HG02981 (cell line): ENCODE data around the gene SMIM35.

ENCODE experiments used
- ATAC-seq: cut with Tn5 transposase; IDR thresholded peaks from one replicate; pipeline ENCODE4 v1.9.1; 2021; ENCODE audit warnings: mild to moderate bottlenecking, moderate library complexity; ENCODE audit not compliant: unreplicated experiment

The SMIM35 gene

DNA sequence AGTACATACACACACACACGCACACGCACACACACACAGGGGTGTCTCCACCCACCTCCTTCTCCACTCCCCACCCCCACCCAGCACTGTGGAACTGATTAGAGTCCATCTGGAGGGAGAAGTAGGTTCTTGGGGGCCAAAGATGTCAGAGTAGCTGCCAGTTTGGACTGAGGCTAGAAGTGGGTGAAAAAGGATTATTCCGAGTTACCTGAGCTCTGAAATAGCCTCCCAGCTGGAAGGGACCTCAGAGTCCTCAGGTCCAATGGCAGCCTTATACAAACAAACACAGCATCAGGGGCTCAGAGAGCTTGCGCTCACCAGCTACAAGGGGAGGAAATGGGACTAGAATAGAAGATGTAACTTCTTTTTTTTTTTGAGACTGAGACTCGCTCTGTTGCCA is 79.7 kb downstream of the SMIM35 start:
- ATAC-seq = no peak

- ATAC-seq = no peak
Observed at GRCh38 chr11:118006153-118006534, 80.6 kb downstream of the SMIM35 start.

DNA sequence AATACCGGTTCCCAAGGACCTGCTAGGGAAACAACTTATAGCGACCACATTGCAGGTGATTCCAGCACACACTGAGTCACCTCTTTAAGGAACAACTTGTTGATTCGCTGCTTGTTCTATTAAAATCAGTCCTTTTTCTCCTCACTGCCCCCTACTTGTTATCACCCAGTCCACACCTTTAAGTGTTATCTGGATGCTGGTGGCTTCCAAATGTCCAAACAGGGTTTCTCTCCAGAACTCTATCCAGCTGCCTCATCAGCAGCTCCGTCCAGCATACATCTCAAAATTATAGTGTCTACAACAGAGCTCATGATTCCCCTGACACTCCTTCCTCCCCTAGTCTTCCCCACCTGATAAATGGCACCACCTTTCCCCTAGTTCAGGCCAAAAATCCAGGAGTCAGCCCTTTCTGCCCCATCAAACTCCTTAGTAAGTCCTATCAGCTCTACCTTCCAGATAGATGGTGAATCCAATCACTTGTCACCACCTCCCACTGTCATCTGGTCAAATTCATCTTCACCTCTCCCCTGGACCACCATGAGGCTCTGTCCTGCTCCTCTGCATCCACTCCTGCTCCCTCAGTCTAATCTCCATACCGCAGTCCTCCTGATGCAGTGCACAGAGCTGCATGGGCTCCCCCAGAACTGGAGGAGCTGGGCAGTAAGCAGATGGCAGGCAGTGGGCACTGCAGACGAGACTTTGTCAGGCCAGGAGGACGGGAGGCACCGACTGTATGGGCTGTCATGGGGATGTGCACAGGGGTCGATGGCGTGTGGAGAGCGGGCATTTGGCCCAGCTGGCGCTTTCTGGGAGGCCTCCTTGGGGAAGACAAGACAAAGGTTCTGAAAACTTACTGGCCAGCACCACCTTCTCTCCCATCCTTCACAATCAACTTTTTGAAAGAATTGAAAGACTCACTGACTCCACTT is 81.3 kb downstream of the SMIM35 start:
- no peak for ATAC-seq

- ATAC-seq = no peak
Observed at GRCh38 chr11:118004543-118005223, 82.1 kb downstream of the SMIM35 start.

DNA sequence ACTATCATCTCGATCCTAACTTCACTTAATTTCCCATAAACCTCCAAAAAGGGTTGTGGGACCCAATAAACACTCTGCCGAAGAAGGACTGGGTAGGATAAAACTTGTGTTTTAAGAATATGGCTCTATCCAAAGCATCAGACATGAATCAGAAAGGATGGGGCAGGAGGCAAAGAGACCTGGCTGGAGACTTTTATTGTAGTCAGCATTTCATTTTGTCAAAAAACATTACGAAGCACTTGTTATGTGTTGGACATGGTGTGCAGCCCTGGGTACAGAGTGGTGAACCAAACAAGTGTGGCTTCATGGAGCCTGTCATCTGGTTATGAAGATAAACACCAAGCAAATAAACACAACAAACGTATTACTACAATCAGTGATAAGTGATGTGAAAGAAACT is 83.3 kb downstream of the SMIM35 start:
- no peak for ATAC-seq

GRCh38 chr11:118002541-118003423 is 84.0 kb downstream of the SMIM35 start:
- ATAC-seq = no peak

GRCh38 chr11:118002010-118002540 is 84.7 kb downstream of the SMIM35 start:
- no peak for ATAC-seq

GRCh38 chr11:118001494-118001971 is 85.2 kb downstream of the SMIM35 start:
- ATAC-seq = no peak

DNA sequence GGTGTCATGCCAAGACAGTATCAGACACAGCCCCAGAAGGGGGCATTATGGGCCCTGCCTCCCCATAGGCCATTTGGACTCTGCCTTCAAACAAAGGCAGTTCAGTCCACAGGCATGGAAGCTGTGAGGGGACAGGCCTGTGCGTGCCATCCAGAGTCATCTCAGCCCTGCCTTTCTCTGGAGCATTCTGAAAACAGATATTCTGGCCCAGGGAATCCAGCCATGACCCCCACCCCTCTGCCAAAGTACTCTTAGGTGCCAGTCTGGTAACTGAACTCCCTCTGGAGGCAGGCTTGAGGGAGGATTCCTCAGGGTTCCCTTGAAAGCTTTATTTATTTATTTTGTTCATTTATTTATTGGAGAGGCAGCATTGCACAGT is 85.9 kb downstream of the SMIM35 start:
- no peak for ATAC-seq

GRCh38 chr11:118000067-118000849 is 86.5 kb downstream of the SMIM35 start:
- ATAC-seq = no peak

DNA sequence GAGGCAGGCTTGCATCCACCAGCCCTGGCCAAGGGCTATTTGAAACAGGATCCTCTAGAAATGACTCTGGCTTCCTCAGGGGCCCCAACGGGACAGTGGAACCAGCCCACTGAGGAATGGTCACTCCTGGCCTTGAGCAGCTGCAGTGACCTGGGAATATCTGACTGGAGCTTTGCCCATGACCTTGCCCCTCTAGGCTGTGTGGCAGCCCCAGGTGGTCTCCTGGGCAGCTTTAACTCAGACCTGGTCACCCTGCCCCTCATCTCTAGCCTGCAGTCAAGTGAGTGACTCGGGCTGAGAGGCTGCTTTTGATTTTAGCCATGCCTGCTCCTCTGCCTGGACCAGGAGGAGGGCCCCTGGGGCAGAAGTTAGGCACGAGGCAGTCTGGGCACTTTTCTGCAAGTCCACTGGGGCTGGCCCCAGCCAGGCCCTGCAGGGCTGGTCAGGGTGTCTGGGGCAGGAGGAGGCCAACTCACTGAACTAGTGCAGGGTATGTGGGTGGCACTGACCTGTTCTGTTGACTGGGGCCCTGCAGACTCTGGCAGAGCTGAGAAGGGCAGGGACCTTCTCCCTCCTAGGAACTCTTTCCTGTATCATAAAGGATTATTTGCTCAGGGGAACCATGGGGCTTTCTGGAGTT is 87.3 kb downstream of the SMIM35 start:
- ATAC-seq = no peak

DNA sequence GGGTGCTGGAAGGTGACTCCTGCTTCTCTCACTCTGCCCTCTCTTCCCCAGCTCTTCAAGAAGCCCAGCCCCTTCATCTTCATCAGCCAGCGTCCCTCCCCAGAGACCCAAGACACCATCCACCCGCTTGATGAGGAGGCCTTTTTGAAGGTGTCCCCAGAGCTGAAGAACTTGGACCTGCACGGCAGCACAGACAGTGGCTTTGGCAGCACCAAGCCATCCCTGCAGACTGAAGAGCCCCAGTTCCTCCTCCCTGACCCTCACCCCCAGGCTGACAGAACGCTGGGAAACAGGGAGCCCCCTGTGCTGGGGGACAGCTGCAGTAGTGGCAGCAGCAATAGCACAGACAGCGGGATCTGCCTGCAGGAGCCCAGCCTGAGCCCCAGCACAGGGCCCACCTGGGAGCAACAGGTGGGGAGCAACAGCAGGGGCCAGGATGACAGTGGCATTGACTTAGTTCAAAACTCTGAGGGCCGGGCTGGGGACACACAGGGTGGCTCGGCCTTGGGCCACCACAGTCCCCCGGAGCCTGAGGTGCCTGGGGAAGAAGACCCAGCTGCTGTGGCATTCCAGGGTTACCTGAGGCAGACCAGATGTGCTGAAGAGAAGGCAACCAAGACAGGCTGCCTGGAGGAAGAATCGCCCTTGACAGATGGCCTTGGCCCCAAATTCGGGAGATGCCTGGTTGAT is 88.0 kb downstream of the SMIM35 start:
- no peak for ATAC-seq

DNA sequence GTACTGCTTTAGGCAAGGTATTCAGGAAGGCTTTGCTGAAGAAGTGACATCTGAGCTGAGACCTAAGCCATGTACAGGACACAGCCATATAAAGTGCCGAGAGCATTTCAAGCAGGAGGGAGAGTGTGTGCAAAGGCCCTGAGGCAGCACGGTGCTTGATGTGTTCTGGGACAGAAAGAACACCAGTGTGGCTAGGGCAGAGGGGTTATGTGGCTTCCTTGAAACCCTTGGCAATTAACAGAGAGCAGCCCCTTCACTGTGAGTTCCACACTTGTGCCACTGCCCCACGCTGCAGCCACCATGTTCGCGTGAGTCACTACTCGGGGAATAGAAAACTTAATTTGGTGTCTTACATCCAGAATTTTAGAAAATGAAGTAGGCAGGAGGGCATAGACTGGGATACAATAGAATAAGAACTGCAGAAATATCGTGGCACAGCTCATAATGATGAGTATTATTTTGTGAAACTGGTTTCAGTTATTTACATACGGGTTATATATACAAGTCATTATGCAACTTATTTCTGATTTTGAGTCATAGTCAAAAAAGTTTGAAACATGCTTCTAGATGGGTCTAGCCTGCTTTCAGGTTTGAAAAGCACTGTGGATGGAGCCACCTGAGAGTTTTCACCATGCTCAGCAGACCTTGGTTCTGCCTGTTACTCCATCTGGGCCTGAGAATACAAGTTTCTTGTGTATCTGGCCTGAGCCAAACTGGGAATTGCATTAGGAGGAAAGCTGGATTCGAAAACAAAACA is 88.8 kb downstream of the SMIM35 start:
- peak; percentile 58 for ATAC-seq

DNA sequence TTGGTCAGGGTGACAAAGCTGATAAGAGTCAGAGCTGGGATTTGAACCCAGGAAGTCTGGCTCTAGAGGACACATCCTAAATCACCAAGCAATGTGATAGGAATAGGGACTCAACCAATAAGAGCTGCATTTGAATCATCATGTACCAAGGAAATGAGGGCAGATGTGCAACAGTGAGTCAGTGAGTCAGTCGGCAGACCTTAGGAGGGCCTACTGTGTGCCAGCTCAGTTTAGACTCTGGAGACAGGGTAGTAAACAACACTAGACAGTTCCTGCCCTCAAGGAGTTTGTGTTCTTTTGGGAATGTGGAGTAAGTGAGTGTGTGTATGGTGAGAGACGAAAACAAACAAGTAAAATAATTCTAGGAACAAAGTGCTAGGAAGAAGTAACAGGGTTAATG is 89.4 kb downstream of the SMIM35 start:
- ATAC-seq = no peak

DNA sequence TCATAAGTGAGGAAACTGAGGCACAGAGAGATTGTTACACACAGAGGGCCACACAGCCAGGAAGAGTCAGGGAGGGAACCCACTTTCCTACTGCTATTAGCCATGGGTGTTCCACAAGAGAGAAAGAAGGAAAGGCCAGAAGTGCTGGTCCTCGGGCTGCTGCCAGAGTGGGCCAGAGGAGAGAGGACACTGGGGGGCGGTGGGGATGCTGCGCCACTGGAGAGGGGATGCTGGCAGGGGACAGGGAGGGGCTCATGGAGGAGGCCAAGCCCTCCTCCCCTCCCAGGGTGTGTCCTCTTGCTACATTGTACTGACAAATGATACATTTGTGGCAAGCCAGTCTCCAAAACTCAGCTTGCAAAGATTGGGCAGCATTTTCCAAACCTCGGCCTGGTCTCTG is 90.7 kb downstream of the SMIM35 start:
- no peak for ATAC-seq

DNA sequence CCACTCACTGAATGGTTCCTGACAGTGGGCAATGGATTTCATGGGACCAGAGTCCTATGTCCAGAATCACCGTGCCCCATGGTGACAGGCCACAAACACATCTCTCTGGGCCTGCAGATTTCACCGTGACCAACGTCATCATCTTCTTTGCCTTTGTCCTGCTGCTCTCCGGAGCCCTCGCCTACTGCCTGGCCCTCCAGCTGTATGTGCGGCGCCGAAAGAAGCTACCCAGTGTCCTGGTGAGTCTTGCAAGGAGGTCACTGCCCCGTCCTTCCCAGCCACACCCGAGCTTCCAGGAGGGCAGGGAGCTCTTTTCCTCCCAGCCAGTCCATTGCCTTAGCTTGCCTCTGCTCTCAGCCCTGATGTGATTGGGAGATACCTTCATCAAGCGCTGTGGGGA is 91.3 kb downstream of the SMIM35 start:
- ATAC-seq = no peak

DNA sequence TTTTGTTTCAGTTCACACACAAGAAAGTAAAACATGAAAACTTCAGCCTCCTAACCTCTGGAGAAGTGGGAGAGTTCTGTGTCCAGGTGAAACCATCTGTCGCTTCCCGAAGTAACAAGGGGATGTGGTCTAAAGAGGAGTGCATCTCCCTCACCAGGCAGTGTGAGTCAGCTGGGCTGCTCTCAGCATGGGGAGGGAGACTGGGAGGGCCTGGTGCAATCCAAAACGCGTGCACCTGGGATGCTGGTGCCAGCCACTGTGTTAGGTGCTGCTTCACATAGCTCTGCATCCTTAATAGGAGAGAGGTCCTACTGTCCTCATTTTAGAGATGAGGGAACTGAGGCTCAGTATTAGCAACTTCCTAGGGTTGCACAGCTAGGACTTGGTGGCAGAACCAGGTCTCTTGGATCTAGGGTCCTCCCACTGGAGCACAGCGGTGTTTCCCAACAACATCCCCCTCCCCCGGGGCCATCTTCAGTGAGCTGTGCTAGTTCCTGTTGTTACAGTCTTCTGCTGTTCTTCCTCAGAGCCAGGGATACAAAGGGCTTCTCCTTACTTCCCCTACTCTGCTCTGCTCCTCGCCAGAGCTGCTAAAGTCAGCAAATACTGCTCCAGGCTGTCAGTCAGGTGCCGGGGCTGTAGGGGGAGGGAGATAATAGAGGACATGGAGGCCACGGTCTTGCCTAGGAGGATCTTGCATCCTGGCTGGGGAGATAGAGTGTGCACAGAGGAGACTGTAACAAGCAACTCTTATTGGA is 92.6 kb downstream of the SMIM35 start:
- ATAC-seq = no peak

DNA sequence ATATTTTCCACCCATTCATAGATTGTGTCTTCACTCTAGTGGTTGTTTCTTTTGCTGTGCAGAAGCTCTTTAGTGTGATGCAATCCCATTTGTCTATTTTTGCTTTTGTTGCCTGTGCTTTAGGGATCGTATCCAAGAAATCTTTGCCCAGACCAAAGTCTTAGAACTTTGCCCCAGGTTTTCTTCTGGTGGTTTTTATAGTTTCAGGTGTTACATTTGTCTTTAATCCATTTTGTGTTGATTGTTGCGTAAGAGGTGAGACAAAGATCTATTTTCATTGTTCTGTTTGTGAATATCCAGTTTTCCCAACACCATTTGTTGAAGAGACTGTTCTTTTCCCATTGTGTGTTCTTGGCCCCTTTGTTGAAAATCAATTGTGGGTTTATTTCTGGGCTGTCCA is 94.1 kb downstream of the SMIM35 start:
- ATAC-seq = no peak
